T-helper 2 cell treated with Interferon-gamma antibody and Interleukin-4, amounts not matched to agents 100 ng/mL and 5 ng/mL, for 36 hours (primary cell): Measurements from ENCODE around the gene TAMALIN. TPM values are rescaled to one million over a fixed set of nuclear protein-coding genes. Genes with fewer than 3 reads are reported as not detected.
"Not testable (repeated sequence)": the region's sequence is repeated elsewhere in the genome, so short reads cannot be mapped to it uniquely, and the experiment has no call there.

Experiments used
- intact Hi-C: fragments of 100-400 bp; cut with micrococcal nuclease; formaldehyde crosslinking; loops from one replicate; pipeline ENCODE4 v1.15.1; 2023
- total RNA-seq: library from RNA; stranded (reverse); gene quantifications from 2 replicates; pipeline ENCODE4 v1.2.3, GENCODE V29; 2022

The TAMALIN gene
- 2.1 and 2.4 TPM in 2 replicates for total RNA-seq

DNA sequence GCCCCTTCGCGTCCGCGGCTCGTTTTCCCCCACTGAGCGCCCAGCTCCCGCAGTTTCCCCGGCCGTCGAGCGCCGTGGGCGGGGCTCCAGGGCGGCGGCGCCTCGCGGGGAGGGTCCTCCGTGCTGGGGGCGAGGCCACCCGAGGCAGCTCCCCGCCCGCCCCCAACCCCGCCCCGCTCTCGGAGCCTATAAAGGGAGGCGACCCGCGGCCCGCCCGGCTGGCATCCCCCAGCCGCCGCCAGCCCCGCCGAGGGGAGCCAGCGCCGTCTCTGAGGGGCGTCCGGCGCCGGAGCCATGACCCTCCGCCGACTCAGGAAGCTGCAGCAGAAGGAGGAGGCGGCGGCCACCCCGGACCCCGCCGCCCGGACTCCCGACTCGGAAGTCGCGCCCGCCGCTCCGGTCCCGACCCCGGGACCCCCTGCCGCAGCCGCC is at the start of gene TAMALIN:
Gene TAMALIN (plus strand): TSS at position 221 of the 432 bp plus-strand sequence. CDS start 74 bp downstream, at position 295.
- intact Hi-C loops = loop anchor here (1.0 kb wide), 1 partner anchor 17 kb away; no protein-coding TSS in a partner anchor

DNA sequence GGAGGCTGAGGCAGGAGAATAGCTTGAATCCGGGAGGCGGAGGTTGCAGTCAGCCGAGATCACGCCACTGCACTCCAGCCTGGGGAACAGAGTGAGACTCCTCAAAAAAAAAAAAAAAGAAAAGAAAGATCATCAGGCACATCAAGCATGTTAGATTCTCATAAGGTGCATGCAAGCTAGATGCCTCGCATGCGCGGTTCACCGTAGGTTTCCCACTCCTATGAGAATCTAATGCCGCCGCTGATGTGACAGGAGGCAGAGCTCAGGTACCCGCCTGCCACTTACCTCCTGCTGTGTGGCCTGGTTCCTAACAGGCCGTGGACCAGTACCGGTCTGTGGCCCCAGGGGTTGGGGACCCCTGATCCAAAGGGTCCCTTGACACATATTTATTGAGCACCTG is 48.2 kb upstream of the TAMALIN start:
- intact Hi-C loops = no loop called here

DNA sequence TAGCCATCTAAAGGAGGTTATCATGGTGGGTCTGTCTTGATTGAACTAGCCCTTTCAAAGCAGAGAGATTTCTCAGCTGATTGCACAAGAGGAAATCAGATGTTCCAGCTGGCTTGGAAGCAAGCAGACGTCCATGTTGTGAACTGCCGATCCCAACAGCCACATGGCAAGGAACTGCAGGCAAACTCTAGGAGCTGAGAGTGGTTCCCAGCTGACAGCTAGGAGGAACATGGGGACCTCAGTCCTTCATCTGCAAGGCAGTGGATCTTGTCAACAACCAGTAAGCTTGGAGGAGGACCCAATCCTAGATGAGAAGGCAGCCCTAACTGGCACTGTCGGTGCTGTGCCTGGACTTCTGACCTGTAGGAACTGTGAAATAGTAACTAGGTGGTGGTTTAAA is 47.5 kb upstream of the TAMALIN start:
- intact Hi-C loops = no loop called here

DNA sequence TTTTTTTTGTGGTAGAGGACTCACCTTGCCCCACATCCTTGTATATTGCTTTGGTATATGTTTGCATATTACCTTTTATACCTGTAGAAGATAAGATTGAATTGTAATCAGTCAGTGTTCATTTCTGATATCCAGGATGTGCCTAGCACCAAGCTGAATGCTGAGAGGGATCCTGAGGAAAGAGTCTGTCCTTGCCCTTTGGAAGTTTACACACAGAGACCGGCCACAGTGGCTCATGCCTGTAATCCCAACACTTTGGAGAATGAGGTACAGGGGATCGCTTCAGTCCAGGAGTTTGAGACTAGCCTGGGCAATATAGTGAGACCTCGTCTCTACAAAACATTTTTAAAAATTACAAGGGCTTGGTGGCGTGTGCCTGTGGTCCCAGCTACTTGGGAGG is 46.8 kb upstream of the TAMALIN start:
- intact Hi-C loops = no loop called here

DNA sequence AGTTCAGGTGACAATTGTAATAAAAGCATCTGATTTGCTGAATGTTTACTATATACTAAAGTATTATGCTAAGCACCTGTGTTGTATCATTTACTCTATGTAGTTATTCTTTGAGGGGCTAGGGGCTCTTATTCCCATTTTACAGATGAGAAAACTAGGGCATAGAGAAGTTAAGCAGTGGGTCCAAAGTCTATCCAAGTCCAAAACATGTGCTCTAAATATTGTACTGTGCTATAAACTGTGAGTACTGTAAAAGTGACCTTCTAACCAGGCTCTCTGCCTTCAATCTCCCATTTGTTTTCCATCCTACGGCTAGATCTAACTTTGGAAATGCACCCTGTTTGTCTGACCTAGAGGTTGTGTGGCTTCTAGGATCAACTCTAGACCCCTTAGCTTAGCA is 46.3 kb upstream of the TAMALIN start:
- intact Hi-C loops = no loop called here

DNA sequence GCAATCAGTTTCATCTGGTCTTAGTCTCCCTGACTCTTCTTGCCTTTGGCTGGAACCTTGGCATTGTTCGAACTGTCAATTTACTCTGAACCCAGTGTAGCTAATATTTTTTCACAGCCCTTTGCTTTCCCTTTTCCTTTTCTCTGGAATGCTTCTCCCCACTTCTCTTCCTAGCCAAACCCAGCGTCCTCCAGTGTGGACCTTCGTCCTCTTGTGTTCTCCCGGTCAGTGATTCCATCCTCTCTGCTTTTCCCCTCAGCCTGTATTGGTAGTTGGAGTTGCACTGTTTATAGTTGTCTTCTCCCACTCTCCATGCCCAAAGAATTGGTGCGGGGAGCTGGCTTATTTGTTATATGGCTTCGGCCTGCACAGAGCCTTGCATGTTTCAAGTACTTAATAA is 45.9 kb upstream of the TAMALIN start:
- intact Hi-C loops = no loop called here

DNA sequence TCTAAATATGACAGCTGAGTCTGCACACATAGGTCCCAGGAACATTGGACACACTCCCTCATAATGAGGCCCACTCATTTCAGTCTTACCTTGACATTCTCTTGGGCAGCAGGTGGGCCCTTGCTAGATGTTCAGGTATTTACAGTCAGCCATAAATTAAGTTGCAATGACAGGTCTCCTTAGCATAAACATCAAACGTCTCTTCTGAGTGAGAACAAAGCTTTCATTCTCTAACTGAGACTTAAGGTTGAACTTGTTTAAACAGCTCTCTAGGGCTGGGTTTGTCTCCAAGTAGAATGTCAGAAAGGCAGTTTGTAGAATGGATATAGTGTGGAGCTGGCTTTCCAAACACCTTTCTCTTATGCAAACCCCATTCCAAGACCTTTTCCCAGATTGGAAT is 44.9 kb upstream of the TAMALIN start:
- intact Hi-C loops = no loop called here

DNA sequence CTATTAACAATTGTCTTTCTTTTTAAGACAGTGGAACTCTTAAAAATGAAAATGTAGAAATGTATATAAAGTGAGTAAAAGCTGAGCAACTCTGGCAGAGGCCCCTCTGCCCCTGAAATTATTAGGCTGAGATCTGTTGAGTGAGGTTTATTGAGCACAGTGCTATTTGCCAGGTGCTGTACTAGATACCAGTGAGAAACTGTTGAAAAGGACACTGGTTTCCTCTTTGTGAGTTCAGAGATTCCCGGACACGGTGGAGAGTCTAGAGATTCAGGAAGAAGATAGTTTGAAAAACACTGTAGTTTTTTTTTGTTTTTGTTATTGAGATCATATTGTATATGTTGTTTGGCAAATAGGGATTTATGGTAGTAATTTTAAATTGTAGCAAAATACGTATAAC is 44.0 kb upstream of the TAMALIN start:
- intact Hi-C loops = no loop called here

DNA sequence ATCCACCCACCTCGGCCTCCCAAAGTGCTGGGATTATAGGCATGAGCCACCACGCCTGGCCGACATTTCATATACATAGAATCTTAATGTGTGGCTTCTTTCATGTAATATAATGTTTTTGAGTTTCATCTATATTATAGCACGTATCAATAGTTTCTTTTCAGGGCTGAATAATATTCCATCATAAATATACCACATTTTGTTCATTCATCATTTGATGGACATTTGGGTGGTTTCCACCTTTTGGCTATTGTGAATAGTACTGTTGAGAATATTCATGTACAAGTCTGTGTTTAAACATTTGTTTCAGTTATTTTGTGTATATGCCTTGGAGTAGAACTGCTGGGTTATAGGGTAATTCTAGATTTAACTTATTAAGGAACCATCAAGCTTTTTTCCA is 43.3 kb upstream of the TAMALIN start:
- intact Hi-C loops = no loop called here

DNA sequence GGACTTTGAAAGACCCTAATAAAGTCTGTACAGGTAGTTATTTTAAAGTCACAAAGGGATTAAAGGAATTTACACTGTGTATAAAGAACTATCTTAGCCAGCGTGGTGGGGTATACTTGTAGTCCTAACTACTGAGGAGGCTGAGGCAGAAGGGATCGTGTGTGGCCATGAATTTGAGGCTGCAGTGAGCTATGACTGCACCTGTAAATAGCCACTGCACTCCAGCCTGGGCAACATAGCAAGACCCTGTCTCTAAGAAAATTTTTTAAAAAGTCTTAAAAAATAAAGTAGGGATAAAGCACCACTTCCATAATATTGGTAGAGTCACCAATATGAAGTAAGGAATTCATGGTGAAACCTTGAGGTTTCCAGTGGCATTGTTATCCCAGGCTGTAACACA is 37.1 kb upstream of the TAMALIN start:
- intact Hi-C loops = loop anchor here (2.0 to 5.0 kb wide), 2 partner anchors 15 to 53 kb away; no protein-coding TSS in a partner anchor

DNA sequence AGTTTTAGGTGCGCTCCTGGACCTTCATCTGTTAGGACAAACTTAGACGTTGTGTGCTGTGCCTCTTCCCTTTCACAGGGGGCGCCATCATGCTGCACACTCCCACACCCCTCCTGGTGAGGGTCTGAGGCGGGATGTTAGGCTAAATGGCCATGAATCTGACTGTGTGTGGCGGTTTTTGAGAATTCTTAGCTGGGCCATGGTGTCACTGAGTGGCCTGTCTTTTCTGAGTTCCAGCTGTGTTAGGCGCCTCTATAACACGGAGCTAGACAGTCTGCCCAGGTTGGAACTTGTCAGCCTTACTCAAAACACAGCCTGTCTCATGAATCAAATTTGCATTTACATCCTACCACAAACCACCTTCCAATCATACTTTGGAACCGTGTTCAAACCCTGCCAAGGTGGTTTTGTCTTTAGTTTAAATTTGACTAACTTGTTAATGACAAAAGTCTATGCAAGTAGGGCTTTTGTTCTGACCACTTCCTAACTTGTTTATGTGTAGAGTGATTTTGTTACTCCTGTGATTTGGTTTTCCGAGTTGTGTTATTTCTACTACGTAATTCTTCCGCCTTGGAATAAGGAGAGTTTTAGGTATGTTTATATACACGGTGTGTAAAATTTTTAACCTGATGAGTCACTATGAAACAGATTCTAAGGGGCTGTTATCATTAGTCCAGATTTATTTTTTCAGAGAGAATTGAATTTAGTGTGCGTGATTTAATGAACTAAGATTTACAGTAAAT is 35.7 kb upstream of the TAMALIN start:
- intact Hi-C loops = loop anchor here (2.0 to 5.0 kb wide), 2 partner anchors 16 to 51 kb away; no protein-coding TSS in a partner anchor

DNA sequence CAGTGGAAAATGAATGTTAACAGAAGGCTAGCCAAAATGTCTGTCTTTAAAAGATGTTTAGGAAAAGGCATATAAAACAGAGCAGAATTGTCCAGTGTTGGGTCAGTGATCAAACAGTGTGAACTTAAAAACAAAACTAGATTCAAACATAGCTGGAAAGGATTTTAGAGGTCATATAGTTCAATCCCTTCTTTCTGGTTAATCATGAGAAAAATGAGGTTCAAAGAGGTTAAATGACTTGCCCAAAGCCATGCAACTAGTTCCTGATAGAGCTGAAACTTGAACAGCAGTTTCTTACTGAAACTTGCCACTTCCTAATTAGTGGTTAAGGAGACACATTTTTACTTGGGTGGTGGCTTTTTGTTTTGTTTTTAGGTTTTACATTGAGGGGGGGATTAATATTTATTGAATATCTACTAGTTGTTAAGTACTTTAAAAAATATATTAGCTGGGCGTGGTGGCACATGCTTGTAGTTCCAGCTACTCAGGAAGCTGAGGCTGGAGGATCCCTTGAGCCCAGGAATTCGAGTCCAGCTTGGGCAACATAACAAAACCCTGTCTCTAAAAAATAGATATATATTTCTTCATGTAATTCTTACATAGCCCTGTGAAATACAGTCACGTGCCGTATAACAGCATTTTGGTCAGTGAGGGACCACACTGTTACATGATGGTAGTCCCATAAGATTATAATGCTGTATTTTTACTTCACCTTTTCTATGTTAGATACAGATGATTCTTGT is 34.9 kb upstream of the TAMALIN start:
- intact Hi-C loops = loop anchor here (2.0 to 5.0 kb wide), 2 partner anchors 17 to 50 kb away; no protein-coding TSS in a partner anchor

DNA sequence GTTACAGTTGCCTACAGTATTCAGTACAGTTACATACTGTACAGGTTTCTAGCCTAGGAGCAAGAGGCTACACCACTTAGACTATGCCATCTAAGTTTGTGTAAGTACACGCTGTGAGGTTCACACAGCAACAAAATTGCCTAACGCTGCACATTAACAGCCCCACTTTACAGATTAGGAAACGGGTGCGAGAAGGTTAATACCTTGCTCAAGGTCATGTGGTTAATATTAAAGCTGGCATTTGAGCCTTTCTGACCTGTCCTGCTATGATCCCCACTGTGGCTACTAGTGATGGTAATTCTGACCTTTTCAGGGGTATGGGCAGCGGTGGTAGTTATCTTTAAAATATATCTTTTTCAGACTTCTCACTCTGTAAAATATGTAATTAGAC is 34.3 kb upstream of the TAMALIN start:
- intact Hi-C loops = loop anchor here (5.0 kb wide), 1 partner anchor 50 kb away; no protein-coding TSS in a partner anchor

DNA sequence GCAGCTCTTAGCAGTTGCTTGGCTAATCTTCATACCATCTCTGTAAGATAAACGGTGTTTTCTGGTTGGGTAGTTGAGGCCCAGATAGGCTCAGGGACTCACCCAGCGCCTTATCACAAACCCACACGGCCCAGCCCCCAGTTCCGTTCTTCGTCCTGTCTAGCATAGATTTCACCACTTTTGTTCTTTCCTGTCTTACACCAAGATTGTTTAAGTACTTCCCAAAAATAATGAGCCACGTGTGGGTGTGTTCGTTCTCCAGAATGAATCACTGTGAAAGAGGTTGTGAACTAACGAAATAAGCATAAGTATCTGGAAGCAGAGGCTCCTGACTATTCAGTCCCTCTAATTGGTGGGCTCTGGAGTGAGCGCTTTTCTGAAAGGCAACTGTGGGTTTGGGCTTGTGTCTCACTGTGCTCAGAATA is 33.9 kb upstream of the TAMALIN start:
- intact Hi-C loops = loop anchor here (5.0 kb wide), 1 partner anchor 49 kb away; no protein-coding TSS in a partner anchor

DNA sequence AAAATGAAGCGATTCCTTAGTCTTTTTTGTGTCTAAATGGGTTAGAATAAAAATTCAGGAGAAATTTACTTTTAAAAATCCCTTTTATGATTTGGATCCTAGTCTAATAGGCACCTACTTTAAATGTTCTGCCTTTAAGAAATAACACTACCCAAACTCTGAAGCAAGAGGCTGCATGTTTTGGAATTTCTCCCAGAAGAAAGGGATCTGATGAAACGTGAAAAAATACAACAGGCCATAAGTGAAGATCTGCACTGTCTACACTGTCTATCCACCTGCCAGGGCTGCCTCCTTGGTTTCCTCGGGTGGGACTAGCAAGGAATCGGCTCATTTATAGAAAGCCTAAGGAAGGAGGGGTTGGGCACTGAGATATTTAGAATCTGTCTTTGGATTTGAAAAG is 33.2 kb upstream of the TAMALIN start:
- intact Hi-C loops = loop anchor here (5.0 kb wide), 1 partner anchor 49 kb away; no protein-coding TSS in a partner anchor

DNA sequence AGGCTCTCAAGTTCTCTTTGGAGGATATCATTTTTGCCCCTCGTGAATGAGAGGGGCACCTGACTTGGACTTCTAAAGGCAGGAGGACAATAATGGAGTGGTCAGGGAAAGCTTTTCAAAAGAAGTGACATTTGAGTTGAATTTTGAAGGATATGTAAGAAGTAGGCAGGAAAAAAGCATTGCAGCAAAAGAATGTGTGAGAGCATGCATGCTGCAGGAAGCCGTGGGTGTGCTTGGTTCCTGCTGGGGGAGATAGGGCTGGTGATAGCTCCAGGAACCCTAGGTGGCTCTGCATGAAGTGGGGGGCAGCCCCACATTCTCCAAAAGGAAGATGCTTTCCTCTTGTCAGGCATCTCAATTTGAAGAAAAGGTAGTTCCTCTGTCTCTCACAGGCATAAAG is 32.1 kb upstream of the TAMALIN start:
- intact Hi-C loops = loop anchor here (5.0 kb wide), 1 partner anchor 48 kb away; no protein-coding TSS in a partner anchor

DNA sequence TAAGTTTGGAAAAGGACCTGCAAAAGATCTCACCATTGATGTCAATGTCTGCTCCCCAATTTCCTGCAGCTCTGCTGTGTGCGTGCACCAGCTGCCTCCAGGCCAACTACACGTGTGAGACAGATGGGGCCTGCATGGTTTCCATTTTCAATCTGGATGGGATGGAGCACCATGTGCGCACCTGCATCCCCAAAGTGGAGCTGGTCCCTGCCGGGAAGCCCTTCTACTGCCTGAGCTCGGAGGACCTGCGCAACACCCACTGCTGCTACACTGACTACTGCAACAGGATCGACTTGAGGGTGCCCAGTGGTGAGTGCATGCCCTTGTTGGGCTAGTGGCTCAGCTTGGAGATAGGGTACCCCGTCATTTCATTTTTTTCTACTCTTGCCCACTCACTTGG is 31.6 kb upstream of the TAMALIN start:
- intact Hi-C loops = no loop called here

DNA sequence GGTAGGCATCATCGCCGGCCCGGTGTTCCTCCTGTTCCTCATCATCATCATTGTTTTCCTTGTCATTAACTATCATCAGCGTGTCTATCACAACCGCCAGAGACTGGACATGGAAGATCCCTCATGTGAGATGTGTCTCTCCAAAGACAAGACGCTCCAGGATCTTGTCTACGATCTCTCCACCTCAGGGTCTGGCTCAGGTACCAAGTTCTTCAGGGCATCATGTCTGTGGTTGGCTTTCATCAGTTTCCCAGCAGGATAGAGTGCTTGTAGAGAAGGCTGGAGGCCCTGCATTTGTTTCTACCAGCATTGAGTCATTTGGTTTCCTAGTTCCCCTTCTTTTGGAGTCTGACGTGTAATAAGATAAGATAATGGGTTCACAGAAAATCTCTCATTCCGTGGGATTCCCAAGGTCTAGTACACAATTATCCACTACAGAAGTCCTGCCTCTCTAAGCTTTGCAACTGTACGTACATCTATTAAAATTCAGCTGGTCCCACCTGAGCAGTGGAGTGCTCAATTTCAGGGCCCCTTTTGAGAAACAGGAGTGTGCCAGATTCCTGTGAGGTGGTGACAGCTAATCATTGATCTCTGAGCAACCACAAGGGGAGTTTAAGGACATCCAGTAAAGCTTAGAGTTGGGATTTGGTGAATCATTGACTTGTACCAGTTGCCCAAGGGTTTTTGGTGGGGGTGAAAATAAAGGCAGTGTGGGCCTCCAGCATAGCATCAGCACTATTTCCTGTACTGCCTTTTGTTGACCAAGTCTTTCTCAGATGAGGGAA is 30.2 kb upstream of the TAMALIN start:
- intact Hi-C loops = no loop called here

DNA sequence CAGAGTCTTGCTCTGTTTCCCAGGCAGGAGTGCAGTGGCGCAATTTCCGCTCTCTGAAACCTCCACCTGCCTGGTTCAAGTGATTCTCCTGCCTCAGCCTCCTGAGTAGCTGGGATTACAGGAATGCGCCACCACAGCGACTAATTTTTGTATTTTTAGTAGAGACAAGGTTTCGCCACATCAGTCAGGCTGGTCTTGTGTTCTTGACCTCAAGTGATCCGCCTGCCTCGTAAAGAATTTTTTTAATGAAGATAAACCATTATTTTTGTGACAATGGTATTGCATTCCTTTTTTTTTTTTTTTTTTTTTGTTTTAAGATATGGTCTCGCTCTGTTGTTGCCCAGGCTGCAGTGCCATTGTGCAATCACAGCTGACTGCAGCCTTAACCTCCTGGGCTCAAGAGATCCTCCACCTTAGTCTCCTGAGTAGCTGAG is 29.4 kb upstream of the TAMALIN start:
- intact Hi-C loops = no loop called here

DNA sequence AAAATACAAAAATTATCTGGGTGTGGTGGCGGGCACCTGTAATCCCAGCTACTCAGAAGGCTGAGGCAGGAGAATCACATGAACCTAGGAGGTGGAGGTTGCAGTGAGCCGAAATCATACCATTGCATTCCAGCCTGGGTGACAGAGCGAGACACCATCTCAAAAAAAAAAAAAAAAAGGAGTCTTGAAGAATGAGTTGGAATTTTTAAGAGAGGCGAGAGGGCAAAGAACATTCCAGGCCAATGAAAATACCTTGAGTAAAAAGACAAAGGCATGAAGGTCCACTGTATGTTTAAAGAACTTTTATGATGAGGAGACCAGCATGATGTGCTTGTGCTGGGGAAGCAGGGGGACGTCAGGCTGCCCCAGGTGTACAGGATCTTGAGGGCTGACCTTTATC is 27.4 kb upstream of the TAMALIN start:
- intact Hi-C loops = not testable (repeated sequence)
